SK-N-MC (cell line): ENCODE data around the gene RNASE4.

Source experiments
- EZH2 ChIP-seq: fragments of 200-600 bp; sonication (generic); IDR thresholded peaks from one replicate; pipeline ENCODE4 v1.6.1; 2017; ENCODE audit warnings: antibody characterized with exemption
- FOXP2 ChIP-seq: optimal IDR thresholded peaks from 2 replicates; pipeline ENCODE3; 2011; ENCODE audit warnings: mild to moderate bottlenecking, moderate library complexity; ENCODE audit not compliant: insufficient read depth; ENCODE audit errors: extremely low read length, control extremely low read depth
- POLR2AphosphoS5 ChIP-seq: IDR thresholded peaks from 2 replicates; pipeline ENCODE4 v1.6.1; 2012; ENCODE audit warnings: mild to moderate bottlenecking, low read depth, low read length, borderline replicate concordance

DNA sequence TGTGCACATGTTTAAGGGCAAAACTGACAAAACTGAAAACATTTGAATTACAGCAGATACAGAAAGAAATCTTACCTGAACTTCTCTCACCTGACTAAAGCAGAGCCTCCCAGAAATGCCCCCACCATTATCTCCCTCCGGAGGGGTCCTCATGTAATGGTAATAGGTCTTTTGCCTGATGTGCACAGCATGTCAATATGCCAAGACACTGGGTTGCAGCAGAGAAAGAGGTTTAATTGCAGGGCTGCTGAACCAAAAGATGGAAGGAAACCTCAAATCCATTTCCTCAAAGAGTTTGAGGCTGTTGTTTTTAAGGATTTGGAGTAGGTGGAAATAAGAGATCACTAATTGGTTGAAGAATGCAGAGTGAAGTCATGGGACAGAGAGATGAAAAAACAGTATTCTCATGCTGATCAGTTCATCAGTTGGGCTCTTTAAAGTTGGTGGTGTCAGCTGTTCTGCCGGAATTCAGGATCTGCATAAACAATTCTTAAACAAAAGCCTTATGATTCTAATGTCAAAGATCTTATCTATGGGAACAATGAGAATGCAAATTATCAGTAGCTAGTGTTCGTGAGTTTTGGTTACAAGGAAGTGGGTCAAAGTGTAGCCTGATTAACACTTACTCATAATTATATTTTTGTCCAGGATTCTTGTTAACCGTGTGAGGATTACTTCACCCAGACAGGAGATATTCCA, 22.4 kb downstream of the RNASE4 start:
- TF ChIP-seq EZH2 (no peak), POLR2AphosphoS5 (no peak), FOXP2 (no peak)
